Ovary (tissue), 3 donors: ENCODE results near the gene LRRC4C.

Experiments used
- EP300 ChIP-seq: sonication (generic); formaldehyde crosslinking; IDR thresholded peaks from one replicate; pipeline ENCODE4 v1.6.1; 2017; ENCODE audit warnings: antibody characterized with exemption
- POLR2A ChIP-seq: fragments of 450-650 bp; IDR thresholded peaks from one replicate; pipeline ENCODE4 v1.6.1; 2017; ENCODE audit warnings: antibody characterized with exemption, mild to moderate bottlenecking, moderate library complexity
- TF ChIP-seq, protein P1 (sequence below), 3 donors: fragments of 450-650 bp in 2 of 3; fragments of 200-600 bp in 1 of 3; IDR thresholded peaks; one replicate each; pipeline versions ENCODE4 v1.5.1 to v1.8.0; 2016 to 2022; ENCODE audit warnings: antibody characterized with exemption in 3 of 3, mild to moderate bottlenecking in 1 of 3
- donor health status: DM: no; HTN: no; CAD: no.

DNA sequence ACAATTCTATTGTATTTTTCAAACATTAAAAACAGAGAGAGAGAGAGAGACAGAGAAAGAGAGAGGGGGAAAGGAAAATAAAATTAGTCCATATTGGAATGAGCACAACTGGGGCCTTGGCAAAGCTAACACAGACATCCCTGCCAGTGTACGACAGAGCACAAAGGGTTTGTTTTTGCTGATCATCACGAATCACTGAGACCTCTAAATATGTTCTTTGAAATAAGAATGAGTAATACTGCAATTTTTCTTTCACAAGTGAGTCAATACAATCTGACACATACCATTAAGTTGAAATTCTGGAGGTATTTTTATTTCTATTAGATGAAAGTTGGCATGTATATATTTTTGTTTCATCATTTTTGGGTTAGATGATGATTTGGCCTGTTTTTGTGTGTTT is 27.0 kb upstream of the LRRC4C start:
- no peak for TF ChIP-seq POLR2A
- TF ChIP-seq, protein P1, sequence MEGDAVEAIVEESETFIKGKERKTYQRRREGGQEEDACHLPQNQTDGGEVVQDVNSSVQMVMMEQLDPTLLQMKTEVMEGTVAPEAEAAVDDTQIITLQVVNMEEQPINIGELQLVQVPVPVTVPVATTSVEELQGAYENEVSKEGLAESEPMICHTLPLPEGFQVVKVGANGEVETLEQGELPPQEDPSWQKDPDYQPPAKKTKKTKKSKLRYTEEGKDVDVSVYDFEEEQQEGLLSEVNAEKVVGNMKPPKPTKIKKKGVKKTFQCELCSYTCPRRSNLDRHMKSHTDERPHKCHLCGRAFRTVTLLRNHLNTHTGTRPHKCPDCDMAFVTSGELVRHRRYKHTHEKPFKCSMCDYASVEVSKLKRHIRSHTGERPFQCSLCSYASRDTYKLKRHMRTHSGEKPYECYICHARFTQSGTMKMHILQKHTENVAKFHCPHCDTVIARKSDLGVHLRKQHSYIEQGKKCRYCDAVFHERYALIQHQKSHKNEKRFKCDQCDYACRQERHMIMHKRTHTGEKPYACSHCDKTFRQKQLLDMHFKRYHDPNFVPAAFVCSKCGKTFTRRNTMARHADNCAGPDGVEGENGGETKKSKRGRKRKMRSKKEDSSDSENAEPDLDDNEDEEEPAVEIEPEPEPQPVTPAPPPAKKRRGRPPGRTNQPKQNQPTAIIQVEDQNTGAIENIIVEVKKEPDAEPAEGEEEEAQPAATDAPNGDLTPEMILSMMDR (IDR thresholded peaks at IDR 0.05), result no peak
- TF ChIP-seq EP300, result no peak
